ENCODE measurements around the gene RAI14.

- TF ChIP-seq SIN3A (IDR thresholded peaks at IDR 0.05; ENCODE audit: borderline replicate concordance, insufficient read depth, low read length) (no peak), POLR2AphosphoS5 (IDR thresholded peaks at IDR 0.05; ENCODE audit: low read depth, low read length) (no peak), TAF1 (IDR thresholded peaks at IDR 0.05; ENCODE audit: borderline replicate concordance, insufficient read depth, low read length) (no peak)
Observed at GRCh38 chr5:34698109-34698419, 41.9 kb downstream of the RAI14 start.

All from PFSK-1 (cell line).